Spleen (tissue), 7 donors: Measurements from ENCODE around the gene ZNF611.

Experiments used
- POLR2A ChIP-seq, 3 donors: fragments of 450-650 bp; IDR thresholded peaks; one replicate each; pipeline ENCODE4 v1.5.1; 2017; ENCODE audit warnings: antibody characterized with exemption in 3 of 3, mild to moderate bottlenecking in 1 of 3
- TF ChIP-seq, protein P1 (sequence below), 11 experiments: fragments of 200-600 bp in 7 of 11; fragments of 450-650 bp in 4 of 11; sonication (generic) in 4 of 11; IDR thresholded peaks in 8 of 11; conservative IDR thresholded peaks in 3 of 11; 1 replicate in 7 of 11; 2 replicates in 4 of 11; pipeline versions ENCODE4 v1.4.0 to v1.8.0; 2016 to 2021; ENCODE audit warnings: antibody characterized with exemption in 11 of 11, inconsistent platforms in 4 of 11, mild to moderate bottlenecking in 1 of 11
- donor health status: DM: no; HTN: no; CAD: no; lungs with moderate emphysema.
- donor health status: DM: no; HTN: no; CAD: no.
- donor health status: DM: no; HTN: no; CAD: no.

- TF ChIP-seq, protein P1, sequence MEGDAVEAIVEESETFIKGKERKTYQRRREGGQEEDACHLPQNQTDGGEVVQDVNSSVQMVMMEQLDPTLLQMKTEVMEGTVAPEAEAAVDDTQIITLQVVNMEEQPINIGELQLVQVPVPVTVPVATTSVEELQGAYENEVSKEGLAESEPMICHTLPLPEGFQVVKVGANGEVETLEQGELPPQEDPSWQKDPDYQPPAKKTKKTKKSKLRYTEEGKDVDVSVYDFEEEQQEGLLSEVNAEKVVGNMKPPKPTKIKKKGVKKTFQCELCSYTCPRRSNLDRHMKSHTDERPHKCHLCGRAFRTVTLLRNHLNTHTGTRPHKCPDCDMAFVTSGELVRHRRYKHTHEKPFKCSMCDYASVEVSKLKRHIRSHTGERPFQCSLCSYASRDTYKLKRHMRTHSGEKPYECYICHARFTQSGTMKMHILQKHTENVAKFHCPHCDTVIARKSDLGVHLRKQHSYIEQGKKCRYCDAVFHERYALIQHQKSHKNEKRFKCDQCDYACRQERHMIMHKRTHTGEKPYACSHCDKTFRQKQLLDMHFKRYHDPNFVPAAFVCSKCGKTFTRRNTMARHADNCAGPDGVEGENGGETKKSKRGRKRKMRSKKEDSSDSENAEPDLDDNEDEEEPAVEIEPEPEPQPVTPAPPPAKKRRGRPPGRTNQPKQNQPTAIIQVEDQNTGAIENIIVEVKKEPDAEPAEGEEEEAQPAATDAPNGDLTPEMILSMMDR (IDR thresholded peaks at IDR 0.05 in 8 of 11, conservative IDR thresholded peaks at IDR 0.05 in 3 of 11): no peak
- TF ChIP-seq POLR2A (IDR thresholded peaks at IDR 0.05): no peak
Measured at GRCh38 chr19:52694921-52695320, 39.9 kb downstream of the ZNF611 start.
